PC-9 (cell line): Measurements from ENCODE around the gene EYA3.

Source experiments
- CTCF ChIP-seq: fragments of 200-600 bp; sonication (generic); conservative IDR thresholded peaks from 2 replicates; pipeline ENCODE4 v1.6.1; 2017; ENCODE audit warnings: mixed run types, antibody characterized with exemption, mild to moderate bottlenecking, moderate library complexity
- EZH2 ChIP-seq: fragments of 200-600 bp; sonication (generic); IDR thresholded peaks from 2 replicates; pipeline ENCODE4 v1.8.0; 2017; ENCODE audit warnings: antibody characterized with exemption, low read depth

GRCh38 chr1:28134651-28135207, 46.3 kb upstream of the EYA3 start:
- TF ChIP-seq CTCF (no peak), EZH2 (no peak)
